Body of pancreas (tissue), 4 donors: Measurements from ENCODE around the gene MCF2. TPM values are rescaled to one million over a fixed set of nuclear protein-coding genes. Genes with fewer than 3 reads are reported as not detected.

Experiments used
- ATAC-seq: fragments of 150-250 bp; one replicate; pipeline ENCODE4 v1.9.1; 2016
- DNase-seq, 4 donors: peaks; one replicate each; pipeline ENCODE4 v3.0.0-alpha.2; 2019
- H3K27ac ChIP-seq, 4 donors: fragments of 200-600 bp; sonication (generic); 1 replicate in 3 of 4; 2 replicates in 1 of 4; pipeline versions ENCODE4 v1.5.1 to v1.6.1; 2016 to 2019; ENCODE audit warnings: mild to moderate bottlenecking in 1 of 4, mixed read lengths in 1 of 4, moderate library complexity in 1 of 4
- H3K27me3 ChIP-seq, 2 donors: fragments of 200-600 bp; sonication (generic); one replicate each; pipeline ENCODE4 v1.6.0; 2016; ENCODE audit warnings: mild to moderate bottlenecking in 1 of 2
- H3K36me3 ChIP-seq, 2 donors: fragments of 200-600 bp; sonication (generic); replicated peaks in 1 of 2; 2 replicates each; pipeline ENCODE4 v1.5.1; 2016; ENCODE audit warnings: low read depth in 2 of 2; ENCODE audit not compliant: insufficient read depth in 1 of 2
- H3K4me1 ChIP-seq: fragments of 200-600 bp; sonication (generic); one replicate; pipeline ENCODE4 v1.6.0; 2016
- H3K4me3 ChIP-seq, 2 donors: fragments of 200-600 bp; sonication (generic); 1 replicate in 1 of 2; 2 replicates in 1 of 2; pipeline ENCODE4 v1.5.1; 2016 to 2019
- H3K9me3 ChIP-seq, 3 donors: fragments of 200-600 bp; sonication (generic); 1 replicate in 2 of 3; 2 replicates in 1 of 3; pipeline ENCODE4 v1.5.1; 2016
- POLR2A ChIP-seq, 3 donors: fragments of 450-650 bp; IDR thresholded peaks; one replicate each; pipeline ENCODE4 v1.6.1; 2016; ENCODE audit warnings: antibody characterized with exemption in 3 of 3, mild to moderate bottlenecking in 2 of 3
- WGBS, 2 donors: methylation state at CpG; one replicate each; pipeline ENCODE4 v1.1.5; 2017; 5-methylcytosine and 5-hydroxymethylcytosine counted together
- intact Hi-C: fragments of 100-400 bp; cut with DNase I; formaldehyde crosslinking; loops from one replicate; pipeline ENCODE4 v1.15.1; 2023
- small RNA-seq: library from RNA; depleted of rRNA; stranded (forward); fragments of <200 nt; gene quantifications from one replicate; pipeline ENCODE3, GENCODE V24; 2016
- total RNA-seq, 2 donors: library from RNA; depleted of rRNA; stranded (reverse); fragments of >200 nt; gene quantifications; one replicate each; pipeline ENCODE4 v1.1.0, GENCODE V29; 2016
- TF ChIP-seq, protein P1 (sequence below), 7 experiments: fragments of 450-650 bp in 4 of 7; fragments of 200-600 bp in 3 of 7; sonication (generic) in 3 of 7; IDR thresholded peaks; one replicate each; pipeline ENCODE4 v1.5.1; 2016 to 2019; ENCODE audit warnings: antibody characterized with exemption in 7 of 7

MCF2 gene
- total RNA-seq, 2 donors from 2014 or later: 0.33 to 0.78 TPM

DNA sequence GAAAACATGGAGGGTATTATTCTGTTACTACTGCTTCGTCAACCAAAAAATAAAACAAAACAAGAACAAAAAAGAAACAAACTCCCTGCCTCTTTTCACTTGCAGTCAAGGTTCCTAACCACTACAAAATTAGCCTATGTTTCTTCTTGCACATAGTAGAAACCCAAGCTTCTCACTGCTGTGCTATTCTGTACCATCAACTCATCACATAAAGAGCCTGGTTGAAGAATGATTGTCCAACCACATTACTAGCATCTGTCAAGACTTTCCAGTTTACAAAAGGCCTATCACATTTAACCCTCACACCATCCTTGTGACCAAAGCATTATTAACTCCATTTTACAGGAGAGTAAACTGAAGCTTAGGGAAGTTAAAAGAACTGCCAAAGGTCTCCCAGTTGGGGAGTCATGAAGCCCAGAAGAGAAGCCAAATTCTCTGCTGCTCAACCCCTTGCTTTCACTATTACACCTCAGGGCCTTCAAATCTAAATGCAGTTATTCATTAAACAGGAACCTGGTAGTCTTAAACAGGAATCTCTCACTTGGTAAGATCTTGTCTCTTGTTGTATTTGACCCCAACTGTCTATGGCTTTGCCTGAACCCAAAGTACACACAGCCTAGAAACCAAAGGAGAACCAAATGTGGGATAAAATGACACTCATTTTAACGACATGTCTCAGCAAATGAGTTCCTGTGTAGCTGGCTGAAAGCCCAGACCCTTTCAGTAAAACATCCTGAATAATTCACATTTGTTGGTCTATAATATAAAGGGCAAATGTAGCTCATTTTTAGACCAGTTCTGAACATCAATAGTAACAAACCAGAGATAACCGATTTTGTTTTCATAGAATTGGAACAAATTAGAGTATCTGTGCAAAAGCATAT is 168.8 kb downstream of the MCF2 start:
- WGBS, 2 donors: 56% methylated on average over 3 of the region's 3 CpGs

GRCh38 chrX:139533444-139533843 is 174.5 kb downstream of the MCF2 start:
- WGBS, 2 donors: 67 to 94% methylated on average over 4 of the region's 4 CpGs
- Histone ChIP-seq H3K4me1 (no peaks in the 10 kb centered on the region), H3K27me3 (no peaks in the 10 kb centered on the region), H3K27ac (no peak overlapping the region), H3K36me3 (no peaks in the 10 kb centered on the region), H3K4me3 (no peak overlapping the region), H3K9me3 (no peaks in the 10 kb centered on the region)
- DNase-seq (no peak), ATAC-seq (no peak)
- TF ChIP-seq, protein P1, sequence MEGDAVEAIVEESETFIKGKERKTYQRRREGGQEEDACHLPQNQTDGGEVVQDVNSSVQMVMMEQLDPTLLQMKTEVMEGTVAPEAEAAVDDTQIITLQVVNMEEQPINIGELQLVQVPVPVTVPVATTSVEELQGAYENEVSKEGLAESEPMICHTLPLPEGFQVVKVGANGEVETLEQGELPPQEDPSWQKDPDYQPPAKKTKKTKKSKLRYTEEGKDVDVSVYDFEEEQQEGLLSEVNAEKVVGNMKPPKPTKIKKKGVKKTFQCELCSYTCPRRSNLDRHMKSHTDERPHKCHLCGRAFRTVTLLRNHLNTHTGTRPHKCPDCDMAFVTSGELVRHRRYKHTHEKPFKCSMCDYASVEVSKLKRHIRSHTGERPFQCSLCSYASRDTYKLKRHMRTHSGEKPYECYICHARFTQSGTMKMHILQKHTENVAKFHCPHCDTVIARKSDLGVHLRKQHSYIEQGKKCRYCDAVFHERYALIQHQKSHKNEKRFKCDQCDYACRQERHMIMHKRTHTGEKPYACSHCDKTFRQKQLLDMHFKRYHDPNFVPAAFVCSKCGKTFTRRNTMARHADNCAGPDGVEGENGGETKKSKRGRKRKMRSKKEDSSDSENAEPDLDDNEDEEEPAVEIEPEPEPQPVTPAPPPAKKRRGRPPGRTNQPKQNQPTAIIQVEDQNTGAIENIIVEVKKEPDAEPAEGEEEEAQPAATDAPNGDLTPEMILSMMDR (IDR thresholded peaks at IDR 0.05): no peak
- no peak for TF ChIP-seq POLR2A (IDR thresholded peaks at IDR 0.05)
- intact Hi-C loops: no loop called here

More for the DNA sequence above, 168.8 kb downstream of the MCF2 start:
- Histone ChIP-seq H3K9me3 (no peaks in the 10 kb centered on the region), H3K4me3 (no peak overlapping the region), H3K4me1 (peaks cover 14% of the 10 kb centered on the region), H3K36me3 (no peaks in the 10 kb centered on the region), H3K27me3 (no peaks in the 10 kb centered on the region), H3K27ac (no peak overlapping the region)
- intact Hi-C loops: no loop called here
- DNase-seq: no peak
- ATAC-seq: no peak
- TF ChIP-seq, protein P1 (IDR thresholded peaks at IDR 0.05): no peak
- no peak for TF ChIP-seq POLR2A (IDR thresholded peaks at IDR 0.05)

GRCh38 chrX:139532834-139533233 is 175.1 kb downstream of the MCF2 start:
- Histone ChIP-seq H3K4me1 (no peaks in the 10 kb centered on the region), H3K27ac (no peak overlapping the region), H3K9me3 (no peaks in the 10 kb centered on the region), H3K36me3 (no peaks in the 10 kb centered on the region), H3K4me3 (no peak overlapping the region), H3K27me3 (no peaks in the 10 kb centered on the region)
- intact Hi-C loops: no loop called here
- no peak for ATAC-seq
- TF ChIP-seq, protein P1 (IDR thresholded peaks at IDR 0.05): no peak
- TF ChIP-seq POLR2A (IDR thresholded peaks at IDR 0.05): no peak
- no peak for DNase-seq
- WGBS, 2 donors: 76 to 89% methylated on average over 4 of the region's 4 CpGs

Small RNA genes within 50 kb of the gene (small RNA-seq; reads per million reads assigned to genes)
- not detected for gene RF01210

Other genes with a start within 250 kb of the MCF2 start
- gene F9, start 177.4 kb downstream of the MCF2 start, total RNA-seq: not detected
- 10 to 100 TPM; 10.5 to 14.5 TPM for gene ATP11C, start 224.9 kb upstream of the MCF2 start, total RNA-seq